SJSA1 (cell line): Measurements from ENCODE around the gene STXBP4. TPM values are rescaled to one million over a fixed set of nuclear protein-coding genes. Genes with fewer than 3 reads are reported as not detected.

ENCODE experiments used
- DNase-seq, 2 experiments: peaks; one replicate each; pipeline ENCODE4 v3.0.0-alpha.2; 2015 to 2020; ENCODE audit warnings: low spot score in 2 of 2, low read depth in 1 of 2
- H3K27ac ChIP-seq: fragments of 250-450 bp; sonication (Bioruptor Pico); 2 replicates; pipeline ENCODE4 v1.5.1; 2020; ENCODE audit warnings: mild to moderate bottlenecking, moderate library complexity
- H3K27me3 ChIP-seq: fragments of 250-450 bp; sonication (Bioruptor Pico); replicated peaks from 2 replicates; pipeline ENCODE4 v1.5.1; 2020; ENCODE audit warnings: mild to moderate bottlenecking, moderate library complexity
- H3K36me3 ChIP-seq: fragments of 250-450 bp; sonication (Bioruptor Pico); 2 replicates; pipeline ENCODE4 v1.5.1; 2020; ENCODE audit warnings: mild to moderate bottlenecking
- H3K4me1 ChIP-seq: fragments of 250-450 bp; sonication (Bioruptor Pico); replicated peaks from 2 replicates; pipeline ENCODE4 v1.6.1; 2021; ENCODE audit warnings: mild to moderate bottlenecking
- H3K4me3 ChIP-seq: fragments of 250-450 bp; sonication (Bioruptor Pico); 2 replicates; pipeline ENCODE4 v1.5.1; 2020; ENCODE audit warnings: mild to moderate bottlenecking
- H3K9me3 ChIP-seq: fragments of 250-450 bp; sonication (Bioruptor Pico); replicated peaks from 2 replicates; pipeline ENCODE4 v1.5.1; 2020; ENCODE audit warnings: mild to moderate bottlenecking
- total RNA-seq: library from RNA; depleted of rRNA; stranded (reverse); fragments of >200 nt; shearing (Covaris generic); gene quantifications from 2 replicates; pipeline ENCODE4 v1.2.3, GENCODE V29; 2014

STXBP4 gene
- total RNA-seq, 1 experiment from 2014 or later, result 29.1 TPM

- no peaks in the 10 kb centered on the region for H3K36me3 ChIP-seq
- H3K4me3 ChIP-seq, result no peak overlapping the region
- H3K4me1 ChIP-seq, result peaks cover 33% of the 10 kb centered on the region
- H3K27me3 ChIP-seq, result no peaks in the 10 kb centered on the region
- no peaks in the 10 kb centered on the region for H3K9me3 ChIP-seq
- no peak for DNase-seq
- H3K27ac ChIP-seq, result peak overlapping the region; percentile 40
These were observed 194.0 kb downstream of the STXBP4 start for GRCh38 chr17:55162556-55162946.

- no peak overlapping the region for H3K4me3 ChIP-seq
- no peaks in the 10 kb centered on the region for H3K9me3 ChIP-seq
- no peak overlapping the region for H3K27ac ChIP-seq
- no peaks in the 10 kb centered on the region for H3K27me3 ChIP-seq
- peaks cover 33% of the 10 kb centered on the region for H3K4me1 ChIP-seq
- DNase-seq, result no peak
- H3K36me3 ChIP-seq, result no peaks in the 10 kb centered on the region
These were observed 194.8 kb downstream of the STXBP4 start for GRCh38 chr17:55163408-55163807.

GRCh38 chr17:55166506-55166905, 197.9 kb downstream of the STXBP4 start:
- Histone ChIP-seq H3K9me3 (no peaks in the 10 kb centered on the region), H3K4me1 (peaks cover 17% of the 10 kb centered on the region), H3K4me3 (no peak overlapping the region), H3K27me3 (no peaks in the 10 kb centered on the region), H3K36me3 (no peaks in the 10 kb centered on the region), H3K27ac (no peak overlapping the region)
- no peak for DNase-seq

- DNase-seq, result no peak
- Histone ChIP-seq H3K4me1 (peaks cover 11% of the 10 kb centered on the region), H3K4me3 (no peak overlapping the region), H3K9me3 (no peaks in the 10 kb centered on the region), H3K27me3 (no peaks in the 10 kb centered on the region), H3K27ac (no peak overlapping the region), H3K36me3 (no peaks in the 10 kb centered on the region)
These were observed 198.6 kb downstream of the STXBP4 start for GRCh38 chr17:55167024-55167725.

- Histone ChIP-seq H3K4me1 (no peaks in the 10 kb centered on the region), H3K27ac (no peak overlapping the region), H3K9me3 (no peaks in the 10 kb centered on the region), H3K36me3 (no peaks in the 10 kb centered on the region), H3K4me3 (no peak overlapping the region), H3K27me3 (no peaks in the 10 kb centered on the region)
- DNase-seq, result no peak
These were observed 200.6 kb downstream of the STXBP4 start for GRCh38 chr17:55168958-55169687.

GRCh38 chr17:55171634-55172328, 203.2 kb downstream of the STXBP4 start:
- Histone ChIP-seq H3K9me3 (no peaks in the 10 kb centered on the region), H3K36me3 (no peaks in the 10 kb centered on the region), H3K27me3 (no peaks in the 10 kb centered on the region), H3K4me3 (no peak overlapping the region), H3K4me1 (0 out of 2 replicates have a peak, but pooled peaks cover 5% of the 10 kb centered on the region), H3K27ac (no peak overlapping the region)
- no peak for DNase-seq

- no peaks in the 10 kb centered on the region for H3K27me3 ChIP-seq
- 0 out of 2 replicates have a peak, but pooled peaks cover 5% of the 10 kb centered on the region for H3K4me1 ChIP-seq
- H3K27ac ChIP-seq, result no peak overlapping the region
- no peak for DNase-seq
- H3K4me3 ChIP-seq, result no peak overlapping the region
- no peaks in the 10 kb centered on the region for H3K36me3 ChIP-seq
- H3K9me3 ChIP-seq, result no peaks in the 10 kb centered on the region
These were observed 204.0 kb downstream of the STXBP4 start for GRCh38 chr17:55172612-55173011.

GRCh38 chr17:55174133-55174532, 205.6 kb downstream of the STXBP4 start:
- H3K4me3 ChIP-seq, result no peak overlapping the region
- 0 out of 2 replicates have a peak, but pooled peaks cover 5% of the 10 kb centered on the region for H3K4me1 ChIP-seq
- no peaks in the 10 kb centered on the region for H3K27me3 ChIP-seq
- H3K9me3 ChIP-seq, result no peaks in the 10 kb centered on the region
- H3K36me3 ChIP-seq, result no peaks in the 10 kb centered on the region
- no peak for DNase-seq
- no peak overlapping the region for H3K27ac ChIP-seq

GRCh38 chr17:55175788-55176427, 207.3 kb downstream of the STXBP4 start:
- H3K4me1 ChIP-seq, result 0 out of 2 replicates have a peak, but pooled peaks cover 5% of the 10 kb centered on the region
- DNase-seq, result no peak
- no peaks in the 10 kb centered on the region for H3K9me3 ChIP-seq
- no peak overlapping the region for H3K27ac ChIP-seq
- H3K27me3 ChIP-seq, result no peaks in the 10 kb centered on the region
- no peak overlapping the region for H3K4me3 ChIP-seq
- H3K36me3 ChIP-seq, result no peaks in the 10 kb centered on the region

GRCh38 chr17:55177159-55177854, 208.7 kb downstream of the STXBP4 start:
- Histone ChIP-seq H3K4me1 (0 out of 2 replicates have a peak, but pooled peaks cover 5% of the 10 kb centered on the region), H3K36me3 (no peaks in the 10 kb centered on the region), H3K27ac (no peak overlapping the region), H3K9me3 (no peaks in the 10 kb centered on the region), H3K27me3 (no peaks in the 10 kb centered on the region), H3K4me3 (no peak overlapping the region)
- DNase-seq, result no peak

GRCh38 chr17:55177855-55178217, 209.3 kb downstream of the STXBP4 start:
- no peak for DNase-seq
- no peaks in the 10 kb centered on the region for H3K27me3 ChIP-seq

GRCh38 chr17:55186937-55187770, 218.6 kb downstream of the STXBP4 start:
- no peak for DNase-seq
- H3K27me3 ChIP-seq, result no peaks in the 10 kb centered on the region
- 0 out of 2 replicates have a peak, but pooled peaks cover 4% of the 10 kb centered on the region for H3K4me1 ChIP-seq
- no peaks in the 10 kb centered on the region for H3K9me3 ChIP-seq
- H3K27ac ChIP-seq, result no peak overlapping the region
- no peak overlapping the region for H3K4me3 ChIP-seq
- no peaks in the 10 kb centered on the region for H3K36me3 ChIP-seq

More at GRCh38 chr17:55177855-55178217, 209.3 kb downstream of the STXBP4 start:
- Histone ChIP-seq H3K4me1 (0 out of 2 replicates have a peak, but pooled peaks cover 5% of the 10 kb centered on the region), H3K9me3 (no peaks in the 10 kb centered on the region), H3K36me3 (no peaks in the 10 kb centered on the region), H3K27ac (no peak overlapping the region), H3K4me3 (no peak overlapping the region)
